Measurements from ENCODE around the gene NUDT14. TPM values are rescaled to one million over a fixed set of nuclear protein-coding genes. Genes with fewer than 3 reads are reported as not detected.
A peak's percentile ranks its signal among the peaks of the same experiment; 100 is the strongest.

Gene NUDT14
- total RNA-seq, 2 donors from 2014 or later: 43.4 to 59.5 TPM

GRCh38 chr14:105166571-105167302 lies 14.4 kb downstream of the NUDT14 start:
- WGBS, 2 experiments (ENCODE audit: insufficient coverage in 1 of 2, insufficient read length in 1 of 2): 90 to 91% methylated on average over 14 to 22 of the region's 22 CpGs
- Histone ChIP-seq H3K27me3 (ENCODE audit: control insufficient read depth, insufficient read depth, low read length, poor library complexity, severe bottlenecking) (peaks cover 16% of the 10 kb centered on the region), H3K4me3 (ENCODE audit: low read length) (no peak overlapping the region), H3K9ac (ENCODE audit: extremely low read depth, low read length, poor library complexity, severe bottlenecking) (no peak overlapping the region), H3K4me1 (ENCODE audit: control insufficient read depth, insufficient read depth, low read length) (no peaks in the 10 kb centered on the region), H3K27ac (ENCODE audit: low read depth, low read length) (no peak overlapping the region), H3K9me3 (ENCODE audit: control insufficient read depth, low read length) (no peaks in the 10 kb centered on the region), H3K36me3 (ENCODE audit: control insufficient read depth, insufficient read depth, low read length) (no peaks in the 10 kb centered on the region)
- Mint-ChIP-seq H3K9me3 (no peaks in the 10 kb centered on the region), H3K36me3 (ENCODE audit: low read depth) (no peaks in the 10 kb centered on the region), H3K27me3 (ENCODE audit: insufficient read depth) (peaks cover 20% of the 10 kb centered on the region), H3K4me1 (no peaks in the 10 kb centered on the region), H3K4me3 (peak overlapping the region; percentile 19), H3K27ac (no peak overlapping the region)
- TF ChIP-seq CTCF (conservative IDR thresholded peaks at IDR 0.05): no peak
- no peak for DNase-seq

GRCh38 chr14:105165761-105166485 lies 15.2 kb downstream of the NUDT14 start:
- H3K36me3 ChIP-seq (ENCODE audit: control insufficient read depth, insufficient read depth, low read length): no peaks in the 10 kb centered on the region
- H3K4me1 Mint-ChIP-seq: no peaks in the 10 kb centered on the region
- no peak overlapping the region for H3K27ac ChIP-seq (ENCODE audit: low read depth, low read length)
- H3K4me3 Mint-ChIP-seq: no peak overlapping the region
- WGBS, 2 experiments (ENCODE audit: insufficient coverage in 1 of 2, insufficient read length in 1 of 2): 94 to 95% methylated on average over 12 to 32 of the region's 32 CpGs
- DNase-seq: no peak
- no peaks in the 10 kb centered on the region for H3K9me3 ChIP-seq (ENCODE audit: control insufficient read depth, low read length)
- H3K9me3 Mint-ChIP-seq: no peaks in the 10 kb centered on the region
- H3K27me3 ChIP-seq (ENCODE audit: control insufficient read depth, insufficient read depth, low read length, poor library complexity, severe bottlenecking): peaks cover 16% of the 10 kb centered on the region
- no peaks in the 10 kb centered on the region for H3K4me1 ChIP-seq (ENCODE audit: control insufficient read depth, insufficient read depth, low read length)
- no peaks in the 10 kb centered on the region for H3K36me3 Mint-ChIP-seq (ENCODE audit: low read depth)
- no peak overlapping the region for H3K4me3 ChIP-seq (ENCODE audit: low read length)
- H3K27me3 Mint-ChIP-seq (ENCODE audit: insufficient read depth): peaks cover 20% of the 10 kb centered on the region
- TF ChIP-seq CTCF (conservative IDR thresholded peaks at IDR 0.05): no peak
- no peak overlapping the region for H3K27ac Mint-ChIP-seq
- H3K9ac ChIP-seq (ENCODE audit: extremely low read depth, low read length, poor library complexity, severe bottlenecking): no peak overlapping the region

- Mint-ChIP-seq H3K4me1 (no peaks in the 10 kb centered on the region), H3K27ac (no peak overlapping the region), H3K36me3 (ENCODE audit: low read depth) (no peaks in the 10 kb centered on the region), H3K9me3 (no peaks in the 10 kb centered on the region), H3K27me3 (ENCODE audit: insufficient read depth) (peaks cover 20% of the 10 kb centered on the region), H3K4me3 (no peak overlapping the region)
- no peak for DNase-seq
- Histone ChIP-seq H3K27ac (ENCODE audit: low read depth, low read length) (no peak overlapping the region), H3K36me3 (ENCODE audit: control insufficient read depth, insufficient read depth, low read length) (no peaks in the 10 kb centered on the region), H3K9me3 (ENCODE audit: control insufficient read depth, low read length) (no peaks in the 10 kb centered on the region), H3K4me3 (ENCODE audit: low read length) (no peak overlapping the region), H3K4me1 (ENCODE audit: control insufficient read depth, insufficient read depth, low read length) (no peaks in the 10 kb centered on the region), H3K9ac (ENCODE audit: extremely low read depth, low read length, poor library complexity, severe bottlenecking) (no peak overlapping the region), H3K27me3 (ENCODE audit: control insufficient read depth, insufficient read depth, low read length, poor library complexity, severe bottlenecking) (peaks cover 16% of the 10 kb centered on the region)
- TF ChIP-seq CTCF (conservative IDR thresholded peaks at IDR 0.05): no peak
- WGBS, 2 experiments (ENCODE audit: insufficient coverage in 1 of 2, insufficient read length in 1 of 2): 88% methylated on average over 5 to 10 of the region's 10 CpGs
Observed at GRCh38 chr14:105165134-105165704, 15.9 kb downstream of the NUDT14 start.
